ENCODE measurements around the gene DMRT1.
"Not testable (repeated sequence)": the region's sequence is repeated elsewhere in the genome, so short reads cannot be mapped to it uniquely, and the experiment has no call there.

DMRT1 gene

GRCh38 chr9:998299-999110 is 157.0 kb downstream of the DMRT1 start:
- not testable (repeated sequence) for H3K27me3 Mint-ChIP-seq; H3K4me1 Mint-ChIP-seq; DNase-seq (ENCODE audit: low spot score in 2 of 2); H3K36me3 Mint-ChIP-seq; ATAC-seq (ENCODE audit: low read depth); H3K4me3 Mint-ChIP-seq; H3K9me3 Mint-ChIP-seq; H3K27ac Mint-ChIP-seq

- Mint-ChIP-seq H3K36me3 (no peaks in the 10 kb centered on the region), H3K4me1 (peaks cover 4% of the 10 kb centered on the region), H3K27ac (no peak overlapping the region), H3K9me3 (no peaks in the 10 kb centered on the region), H3K27me3 (no peaks in the 10 kb centered on the region), H3K4me3 (no peak overlapping the region)
- ATAC-seq (ENCODE audit: low read depth) (no peak), DNase-seq (ENCODE audit: low spot score in 2 of 2) (no peak)
Observed at GRCh38 chr9:1001838-1002237, 160.3 kb downstream of the DMRT1 start.

- no peak for ATAC-seq (ENCODE audit: low read depth)
- Mint-ChIP-seq H3K4me3 (no peak overlapping the region), H3K9me3 (no peaks in the 10 kb centered on the region), H3K27ac (no peak overlapping the region), H3K4me1 (peaks cover 4% of the 10 kb centered on the region), H3K27me3 (peaks cover 4% of the 10 kb centered on the region), H3K36me3 (no peaks in the 10 kb centered on the region)
- DNase-seq (ENCODE audit: low spot score in 2 of 2) = no peak
Observed at GRCh38 chr9:1002678-1003077, 161.2 kb downstream of the DMRT1 start.

GRCh38 chr9:1005043-1005667 is 163.7 kb downstream of the DMRT1 start:
- ATAC-seq (ENCODE audit: low read depth) (peak; percentile 52), DNase-seq (ENCODE audit: low spot score in 2 of 2) (no peak)

GRCh38 chr9:1007312-1007711 is 165.8 kb downstream of the DMRT1 start:
- no peak for ATAC-seq (ENCODE audit: low read depth)
- Mint-ChIP-seq H3K4me3 (no peak overlapping the region), H3K4me1 (peaks cover 8% of the 10 kb centered on the region), H3K27me3 (peaks cover 10% of the 10 kb centered on the region), H3K36me3 (no peaks in the 10 kb centered on the region), H3K9me3 (no peaks in the 10 kb centered on the region), H3K27ac (no peak overlapping the region)
- no peak for DNase-seq (ENCODE audit: low spot score in 2 of 2)

More at GRCh38 chr9:1005043-1005667, 163.7 kb downstream of the DMRT1 start:
- H3K4me3 Mint-ChIP-seq = no peak overlapping the region
- peaks cover 10% of the 10 kb centered on the region for H3K27me3 Mint-ChIP-seq
- H3K36me3 Mint-ChIP-seq = no peaks in the 10 kb centered on the region
- H3K4me1 Mint-ChIP-seq = peaks cover 8% of the 10 kb centered on the region
- no peak overlapping the region for H3K27ac Mint-ChIP-seq
- no peaks in the 10 kb centered on the region for H3K9me3 Mint-ChIP-seq

- Mint-ChIP-seq H3K27ac (no peak overlapping the region), H3K9me3 (no peaks in the 10 kb centered on the region), H3K36me3 (no peaks in the 10 kb centered on the region), H3K27me3 (peaks cover 10% of the 10 kb centered on the region), H3K4me1 (peaks cover 12% of the 10 kb centered on the region), H3K4me3 (no peak overlapping the region)
- no peak for ATAC-seq (ENCODE audit: low read depth)
- no peak for DNase-seq (ENCODE audit: low spot score in 2 of 2)
Observed at GRCh38 chr9:1008216-1008615, 166.7 kb downstream of the DMRT1 start.

GRCh38 chr9:1009101-1009707 is 167.7 kb downstream of the DMRT1 start:
- no peak overlapping the region for H3K4me3 Mint-ChIP-seq
- no peaks in the 10 kb centered on the region for H3K9me3 Mint-ChIP-seq
- H3K4me1 Mint-ChIP-seq = peaks cover 12% of the 10 kb centered on the region
- DNase-seq (ENCODE audit: low spot score in 2 of 2) (peak; percentile 69 to 83), ATAC-seq (ENCODE audit: low read depth) (peak; percentile 88)
- H3K36me3 Mint-ChIP-seq = no peaks in the 10 kb centered on the region
- H3K27ac Mint-ChIP-seq = no peak overlapping the region
- peaks cover 10% of the 10 kb centered on the region for H3K27me3 Mint-ChIP-seq

- Mint-ChIP-seq H3K36me3 (no peaks in the 10 kb centered on the region), H3K27me3 (peaks cover 9% of the 10 kb centered on the region), H3K4me3 (no peak overlapping the region), H3K9me3 (no peaks in the 10 kb centered on the region), H3K27ac (no peak overlapping the region), H3K4me1 (peaks cover 9% of the 10 kb centered on the region)
- ATAC-seq (ENCODE audit: low read depth) = peak; percentile 62
- DNase-seq (ENCODE audit: low spot score in 2 of 2) = no peak
Observed at GRCh38 chr9:1013021-1013420, 171.5 kb downstream of the DMRT1 start.

- Mint-ChIP-seq H3K36me3 (no peaks in the 10 kb centered on the region), H3K4me1 (peaks cover 10% of the 10 kb centered on the region), H3K27ac (no peak overlapping the region), H3K27me3 (peaks cover 9% of the 10 kb centered on the region), H3K9me3 (no peaks in the 10 kb centered on the region), H3K4me3 (no peak overlapping the region)
- ATAC-seq (ENCODE audit: low read depth) = no peak
- DNase-seq (ENCODE audit: low spot score in 2 of 2) = no peak
Observed at GRCh38 chr9:1014225-1014624, 172.7 kb downstream of the DMRT1 start.

- no peak for ATAC-seq (ENCODE audit: low read depth)
- Mint-ChIP-seq H3K4me3 (no peak overlapping the region), H3K9me3 (no peaks in the 10 kb centered on the region), H3K4me1 (peaks cover 8% of the 10 kb centered on the region), H3K27me3 (peaks cover 9% of the 10 kb centered on the region), H3K27ac (no peak overlapping the region), H3K36me3 (no peaks in the 10 kb centered on the region)
- no peak for DNase-seq (ENCODE audit: low spot score in 2 of 2)
Observed at GRCh38 chr9:1014640-1015039, 173.1 kb downstream of the DMRT1 start.

GRCh38 chr9:1018121-1018520 is 176.6 kb downstream of the DMRT1 start:
- ATAC-seq (ENCODE audit: low read depth) = no peak
- no peak overlapping the region for H3K27ac Mint-ChIP-seq

More at GRCh38 chr9:1018121-1018520, 176.6 kb downstream of the DMRT1 start:
- peaks cover 14% of the 10 kb centered on the region for H3K27me3 Mint-ChIP-seq
- no peaks in the 10 kb centered on the region for H3K9me3 Mint-ChIP-seq
- DNase-seq (ENCODE audit: low spot score in 2 of 2) = no peak
- H3K36me3 Mint-ChIP-seq = peaks cover 2% of the 10 kb centered on the region
- H3K4me3 Mint-ChIP-seq = no peak overlapping the region
- peaks cover 4% of the 10 kb centered on the region for H3K4me1 Mint-ChIP-seq
